ENCODE measurements around the gene GPR35.

The GPR35 gene

DNA sequence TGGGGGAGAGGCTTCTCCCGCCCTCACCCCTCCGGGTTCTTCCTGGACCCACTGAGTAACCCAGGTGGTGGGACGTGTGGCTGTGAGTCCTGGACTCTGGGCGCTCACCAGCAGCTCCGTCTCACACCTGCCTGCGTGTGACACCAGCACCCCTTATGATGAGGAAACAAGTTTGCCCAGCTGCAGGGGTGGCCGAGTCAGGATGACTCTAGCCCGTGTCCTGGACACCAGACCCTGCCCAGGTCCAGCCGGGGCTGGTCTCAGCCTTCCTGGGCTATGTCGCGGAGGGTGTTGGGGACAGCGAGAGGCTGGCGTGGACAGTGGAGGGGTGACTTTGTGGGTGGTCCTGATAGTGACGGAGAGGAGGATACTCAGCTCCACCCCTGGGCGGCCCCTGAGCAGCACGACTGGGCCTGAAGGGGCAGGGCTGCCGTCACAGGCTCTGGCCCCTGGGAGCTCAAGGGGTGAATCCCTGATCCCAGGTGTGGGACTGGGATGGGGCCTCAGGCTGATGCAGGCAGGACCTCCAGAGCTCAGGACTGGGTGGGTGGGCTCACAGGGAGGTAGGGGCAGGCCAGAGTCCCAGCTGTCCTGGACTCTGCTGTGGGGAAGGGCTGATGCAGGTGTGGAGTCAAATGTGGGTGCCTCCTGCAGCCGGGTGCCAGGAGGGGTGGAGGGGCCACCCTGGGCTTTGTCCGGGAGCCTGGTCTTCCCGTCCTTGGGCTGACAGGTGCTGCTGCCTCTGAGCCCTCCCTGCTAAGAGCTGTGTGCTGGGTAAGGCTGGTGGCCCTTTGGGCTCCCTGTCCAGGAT is 3.7 kb downstream of the GPR35 start:
- in situ Hi-C loops (cut with MboI; ENCODE audit: low pct_unique_long_range_greater_than_20kb, low sequenced_read_pairs, unreplicated experiment) = no loop called here
- TF ChIP-seq, protein P1, sequence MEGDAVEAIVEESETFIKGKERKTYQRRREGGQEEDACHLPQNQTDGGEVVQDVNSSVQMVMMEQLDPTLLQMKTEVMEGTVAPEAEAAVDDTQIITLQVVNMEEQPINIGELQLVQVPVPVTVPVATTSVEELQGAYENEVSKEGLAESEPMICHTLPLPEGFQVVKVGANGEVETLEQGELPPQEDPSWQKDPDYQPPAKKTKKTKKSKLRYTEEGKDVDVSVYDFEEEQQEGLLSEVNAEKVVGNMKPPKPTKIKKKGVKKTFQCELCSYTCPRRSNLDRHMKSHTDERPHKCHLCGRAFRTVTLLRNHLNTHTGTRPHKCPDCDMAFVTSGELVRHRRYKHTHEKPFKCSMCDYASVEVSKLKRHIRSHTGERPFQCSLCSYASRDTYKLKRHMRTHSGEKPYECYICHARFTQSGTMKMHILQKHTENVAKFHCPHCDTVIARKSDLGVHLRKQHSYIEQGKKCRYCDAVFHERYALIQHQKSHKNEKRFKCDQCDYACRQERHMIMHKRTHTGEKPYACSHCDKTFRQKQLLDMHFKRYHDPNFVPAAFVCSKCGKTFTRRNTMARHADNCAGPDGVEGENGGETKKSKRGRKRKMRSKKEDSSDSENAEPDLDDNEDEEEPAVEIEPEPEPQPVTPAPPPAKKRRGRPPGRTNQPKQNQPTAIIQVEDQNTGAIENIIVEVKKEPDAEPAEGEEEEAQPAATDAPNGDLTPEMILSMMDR (IDR thresholded peaks at IDR 0.05; ENCODE audit: extremely low read depth, insufficient read depth, missing control alignments) = no peak
- no peak for DNase-seq (ENCODE audit: low spot score)

DNA sequence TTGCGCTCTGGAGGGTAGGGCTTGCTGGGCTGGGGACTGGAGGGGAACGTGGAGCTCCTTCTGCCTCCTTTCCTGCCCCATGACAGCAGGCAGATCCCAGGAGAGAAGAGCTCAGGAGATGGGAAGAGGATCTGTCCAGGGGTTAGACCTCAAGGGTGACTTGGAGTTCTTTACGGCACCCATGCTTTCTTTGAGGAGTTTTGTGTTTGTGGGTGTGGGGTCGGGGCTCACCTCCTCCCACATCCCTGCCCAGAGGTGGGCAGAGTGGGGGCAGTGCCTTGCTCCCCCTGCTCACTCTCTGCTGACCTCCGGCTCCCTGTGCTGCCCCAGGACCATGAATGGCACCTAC is 4.3 kb downstream of the GPR35 start:
- in situ Hi-C loops (cut with MboI; ENCODE audit: low pct_unique_long_range_greater_than_20kb, low sequenced_read_pairs, unreplicated experiment) = no loop called here
- TF ChIP-seq, protein P1 (IDR thresholded peaks at IDR 0.05; ENCODE audit: extremely low read depth, insufficient read depth, missing control alignments) = no peak
- DNase-seq (ENCODE audit: low spot score) = no peak

DNA sequence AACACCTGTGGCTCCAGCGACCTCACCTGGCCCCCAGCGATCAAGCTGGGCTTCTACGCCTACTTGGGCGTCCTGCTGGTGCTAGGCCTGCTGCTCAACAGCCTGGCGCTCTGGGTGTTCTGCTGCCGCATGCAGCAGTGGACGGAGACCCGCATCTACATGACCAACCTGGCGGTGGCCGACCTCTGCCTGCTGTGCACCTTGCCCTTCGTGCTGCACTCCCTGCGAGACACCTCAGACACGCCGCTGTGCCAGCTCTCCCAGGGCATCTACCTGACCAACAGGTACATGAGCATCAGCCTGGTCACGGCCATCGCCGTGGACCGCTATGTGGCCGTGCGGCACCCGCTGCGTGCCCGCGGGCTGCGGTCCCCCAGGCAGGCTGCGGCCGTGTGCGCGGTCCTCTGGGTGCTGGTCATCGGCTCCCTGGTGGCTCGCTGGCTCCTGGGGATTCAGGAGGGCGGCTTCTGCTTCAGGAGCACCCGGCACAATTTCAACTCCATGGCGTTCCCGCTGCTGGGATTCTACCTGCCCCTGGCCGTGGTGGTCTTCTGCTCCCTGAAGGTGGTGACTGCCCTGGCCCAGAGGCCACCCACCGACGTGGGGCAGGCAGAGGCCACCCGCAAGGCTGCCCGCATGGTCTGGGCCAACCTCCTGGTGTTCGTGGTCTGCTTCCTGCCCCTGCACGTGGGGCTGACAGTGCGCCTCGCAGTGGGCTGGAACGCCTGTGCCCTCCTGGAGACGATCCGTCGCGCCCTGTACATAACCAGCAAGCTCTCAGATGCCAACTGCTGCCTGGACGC is 4.9 kb downstream of the GPR35 start:
- in situ Hi-C loops (cut with MboI; ENCODE audit: low pct_unique_long_range_greater_than_20kb, low sequenced_read_pairs, unreplicated experiment) = no loop called here

DNA sequence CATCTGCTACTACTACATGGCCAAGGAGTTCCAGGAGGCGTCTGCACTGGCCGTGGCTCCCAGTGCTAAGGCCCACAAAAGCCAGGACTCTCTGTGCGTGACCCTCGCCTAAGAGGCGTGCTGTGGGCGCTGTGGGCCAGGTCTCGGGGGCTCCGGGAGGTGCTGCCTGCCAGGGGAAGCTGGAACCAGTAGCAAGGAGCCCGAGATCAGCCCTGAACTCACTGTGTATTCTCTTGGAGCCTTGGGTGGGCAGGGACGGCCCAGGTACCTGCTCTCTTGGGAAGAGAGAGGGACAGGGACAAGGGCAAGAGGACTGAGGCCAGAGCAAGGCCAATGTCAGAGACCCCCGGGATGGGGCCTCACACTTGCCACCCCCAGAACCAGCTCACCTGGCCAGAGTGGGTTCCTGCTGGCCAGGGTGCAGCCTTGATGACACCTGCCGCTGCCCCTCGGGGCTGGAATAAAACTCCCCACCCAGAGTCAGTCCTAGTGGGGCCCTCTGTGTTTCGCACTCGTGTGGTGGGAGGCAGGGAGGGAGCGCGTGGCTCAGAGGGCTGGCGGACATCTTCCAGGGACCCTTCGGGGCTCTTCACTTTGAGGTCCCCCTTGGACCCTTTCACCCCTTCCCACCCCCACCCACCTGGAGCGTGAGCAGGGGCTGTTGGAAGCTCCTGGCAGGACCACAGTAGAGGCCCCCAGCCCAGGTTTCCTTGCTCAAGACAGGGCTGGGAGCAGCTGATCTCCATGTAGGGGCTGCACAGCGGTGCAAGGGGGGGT is 5.7 kb downstream of the GPR35 start:
- in situ Hi-C loops (cut with MboI; ENCODE audit: low pct_unique_long_range_greater_than_20kb, low sequenced_read_pairs, unreplicated experiment) = no loop called here
- TF ChIP-seq, protein P1 (IDR thresholded peaks at IDR 0.05; ENCODE audit: extremely low read depth, insufficient read depth, missing control alignments) = no peak
- DNase-seq (ENCODE audit: low spot score) = no peak

More for the DNA sequence above, 4.9 kb downstream of the GPR35 start:
- no peak for DNase-seq (ENCODE audit: low spot score)
- TF ChIP-seq, protein P1 (IDR thresholded peaks at IDR 0.05; ENCODE audit: extremely low read depth, insufficient read depth, missing control alignments) = no peak

DNA sequence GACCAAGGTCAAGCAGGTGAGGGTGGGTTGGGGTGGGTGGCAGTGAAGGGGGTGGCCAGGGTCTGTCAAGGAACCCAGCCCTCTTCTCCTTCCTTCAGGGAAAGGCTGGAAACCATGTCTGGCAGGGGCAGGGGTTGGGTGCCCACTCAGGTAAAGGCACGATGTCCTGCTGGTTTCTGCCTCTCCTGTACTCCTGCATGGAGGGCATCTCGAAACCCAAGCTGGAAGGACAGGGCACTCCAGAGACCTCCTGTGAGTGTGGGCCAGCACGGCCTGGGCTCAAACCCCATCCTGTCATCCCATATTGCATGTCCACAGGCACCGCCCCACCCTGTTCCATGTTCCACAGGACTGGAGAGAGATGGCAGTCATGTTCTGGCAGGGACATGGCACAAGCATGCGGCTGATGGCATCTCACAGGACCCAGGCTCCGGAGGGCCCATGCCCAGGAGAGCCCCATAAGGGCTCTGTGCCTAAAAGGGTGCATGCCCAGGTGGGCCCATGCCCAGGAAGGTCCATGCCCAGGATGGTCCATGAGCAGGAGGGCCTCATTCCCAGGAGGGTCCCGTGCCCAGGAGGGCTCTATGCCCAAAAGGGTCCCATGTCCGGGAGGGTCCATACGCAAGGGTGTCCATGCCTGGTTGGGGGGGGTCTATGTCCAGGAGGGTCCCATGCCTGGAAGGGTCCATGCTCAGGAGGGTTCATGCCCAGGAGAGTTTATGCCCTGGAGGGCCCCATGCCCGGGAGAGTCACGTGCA is 6.4 kb downstream of the GPR35 start:
- in situ Hi-C loops (cut with MboI; ENCODE audit: low pct_unique_long_range_greater_than_20kb, low sequenced_read_pairs, unreplicated experiment) = no loop called here
- TF ChIP-seq, protein P1 (IDR thresholded peaks at IDR 0.05; ENCODE audit: extremely low read depth, insufficient read depth, missing control alignments) = no peak

DNA sequence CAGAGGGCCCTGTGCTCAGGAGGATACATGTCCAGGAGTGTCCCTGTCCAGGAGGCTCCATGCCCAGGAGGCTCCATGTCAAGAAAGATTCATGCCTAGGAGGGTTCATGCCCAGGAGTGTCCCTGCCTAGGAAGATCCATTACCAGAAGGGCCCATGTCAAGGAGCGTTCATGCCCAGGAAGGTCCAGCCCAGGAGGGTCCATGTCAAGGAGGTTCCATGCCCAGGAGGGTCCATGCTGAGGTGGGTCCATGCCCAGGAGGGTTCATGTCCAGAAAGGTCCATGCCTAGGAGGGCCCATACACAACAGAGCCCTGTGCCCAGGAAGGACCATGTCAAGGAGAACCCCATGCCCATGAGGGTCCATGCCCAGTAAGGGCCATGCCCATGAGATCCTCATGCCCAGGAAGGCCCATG is 7.0 kb downstream of the GPR35 start:
- TF ChIP-seq, protein P1 (IDR thresholded peaks at IDR 0.05; ENCODE audit: extremely low read depth, insufficient read depth, missing control alignments) = no peak
- in situ Hi-C loops (cut with MboI; ENCODE audit: low pct_unique_long_range_greater_than_20kb, low sequenced_read_pairs, unreplicated experiment) = no loop called here
- no peak for DNase-seq (ENCODE audit: low spot score)

More for the DNA sequence above, 6.4 kb downstream of the GPR35 start:
- DNase-seq (ENCODE audit: low spot score) = no peak

All from GM13977 (cell line).